Neural progenitor cell (in vitro differentiated cells): Measurements from ENCODE around the gene TEK.

Experiments
- EZH2 ChIP-seq: fragments of 200-600 bp; sonication (generic); IDR thresholded peaks from 2 replicates; pipeline ENCODE4 v1.6.1; 2017; ENCODE audit warnings: antibody characterized with exemption, mild to moderate bottlenecking, moderate library complexity
- EZH2phosphoT487 ChIP-seq: fragments of 200-600 bp; sonication (generic); IDR thresholded peaks from 2 replicates; pipeline ENCODE4 v1.6.1; 2017; ENCODE audit warnings: antibody characterized with exemption
- TF ChIP-seq, protein P1 (sequence below): fragments of 200-600 bp; sonication (generic); IDR thresholded peaks from 2 replicates; pipeline ENCODE4 v1.5.1; 2017; ENCODE audit warnings: antibody characterized with exemption, mild to moderate bottlenecking

DNA sequence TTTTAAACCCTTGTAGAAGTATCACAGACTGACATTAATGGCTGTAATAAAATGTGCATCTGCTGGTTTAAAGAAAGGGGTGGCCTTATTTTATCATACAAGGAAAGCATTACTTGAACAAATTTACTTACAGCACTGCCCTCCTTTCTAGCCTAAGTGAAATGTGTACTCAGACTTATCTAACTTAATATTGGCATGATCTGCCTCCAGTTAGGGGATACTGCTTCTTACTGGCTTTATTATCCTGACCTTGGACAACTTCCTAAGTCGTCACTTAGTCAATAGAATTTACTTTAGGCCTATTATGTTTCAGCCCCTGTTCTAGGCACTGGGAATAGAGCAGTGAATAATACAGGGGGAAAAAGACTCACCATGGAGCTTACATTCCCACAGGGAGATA lies 79.4 kb downstream of the TEK start:
- TF ChIP-seq, protein P1, sequence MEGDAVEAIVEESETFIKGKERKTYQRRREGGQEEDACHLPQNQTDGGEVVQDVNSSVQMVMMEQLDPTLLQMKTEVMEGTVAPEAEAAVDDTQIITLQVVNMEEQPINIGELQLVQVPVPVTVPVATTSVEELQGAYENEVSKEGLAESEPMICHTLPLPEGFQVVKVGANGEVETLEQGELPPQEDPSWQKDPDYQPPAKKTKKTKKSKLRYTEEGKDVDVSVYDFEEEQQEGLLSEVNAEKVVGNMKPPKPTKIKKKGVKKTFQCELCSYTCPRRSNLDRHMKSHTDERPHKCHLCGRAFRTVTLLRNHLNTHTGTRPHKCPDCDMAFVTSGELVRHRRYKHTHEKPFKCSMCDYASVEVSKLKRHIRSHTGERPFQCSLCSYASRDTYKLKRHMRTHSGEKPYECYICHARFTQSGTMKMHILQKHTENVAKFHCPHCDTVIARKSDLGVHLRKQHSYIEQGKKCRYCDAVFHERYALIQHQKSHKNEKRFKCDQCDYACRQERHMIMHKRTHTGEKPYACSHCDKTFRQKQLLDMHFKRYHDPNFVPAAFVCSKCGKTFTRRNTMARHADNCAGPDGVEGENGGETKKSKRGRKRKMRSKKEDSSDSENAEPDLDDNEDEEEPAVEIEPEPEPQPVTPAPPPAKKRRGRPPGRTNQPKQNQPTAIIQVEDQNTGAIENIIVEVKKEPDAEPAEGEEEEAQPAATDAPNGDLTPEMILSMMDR = no peak
- TF ChIP-seq EZH2 (no peak), EZH2phosphoT487 (no peak)
